ENCODE data around the gene RET. TPM values are rescaled to one million over a fixed set of nuclear protein-coding genes. Genes with fewer than 3 reads are reported as not detected.

RET gene
- total RNA-seq, 2 donors from 2014 or later = 1.2 to 3.5 TPM

- H3K4me1 Mint-ChIP-seq = no peaks in the 10 kb centered on the region
- no peaks in the 10 kb centered on the region for H3K9me3 Mint-ChIP-seq
- Histone ChIP-seq H3K36me3 (ENCODE audit: control insufficient read depth, insufficient read depth, low read length) (no peaks in the 10 kb centered on the region), H3K27me3 (ENCODE audit: control insufficient read depth, insufficient read depth, low read length, poor library complexity, severe bottlenecking) (no peaks in the 10 kb centered on the region), H3K27ac (ENCODE audit: low read depth, low read length) (no peak overlapping the region), H3K9me3 (ENCODE audit: control insufficient read depth, low read length) (no peaks in the 10 kb centered on the region), H3K4me3 (ENCODE audit: low read length) (no peak overlapping the region), H3K9ac (ENCODE audit: extremely low read depth, low read length, poor library complexity, severe bottlenecking) (no peak overlapping the region), H3K4me1 (ENCODE audit: control insufficient read depth, insufficient read depth, low read length) (no peaks in the 10 kb centered on the region)
- TF ChIP-seq CTCF (conservative IDR thresholded peaks at IDR 0.05) = no peak
- DNase-seq = no peak
- WGBS, 2 experiments (ENCODE audit: insufficient coverage in 1 of 2, insufficient read length in 1 of 2) = 82 to 90% methylated on average over 2 to 3 of the region's 3 CpGs
- H3K27ac Mint-ChIP-seq = no peak overlapping the region
- H3K4me3 Mint-ChIP-seq = no peak overlapping the region
- H3K27me3 Mint-ChIP-seq (ENCODE audit: insufficient read depth) = no peaks in the 10 kb centered on the region
- no peaks in the 10 kb centered on the region for H3K36me3 Mint-ChIP-seq (ENCODE audit: low read depth)
These were observed 44.1 kb downstream of the RET start for GRCh38 chr10:43120929-43121314.

GRCh38 chr10:43121444-43121843 is 44.6 kb downstream of the RET start:
- no peaks in the 10 kb centered on the region for H3K36me3 ChIP-seq (ENCODE audit: control insufficient read depth, insufficient read depth, low read length)
- no peak for DNase-seq
- no peaks in the 10 kb centered on the region for H3K9me3 ChIP-seq (ENCODE audit: control insufficient read depth, low read length)
- no peaks in the 10 kb centered on the region for H3K4me1 Mint-ChIP-seq
- no peaks in the 10 kb centered on the region for H3K27me3 Mint-ChIP-seq (ENCODE audit: insufficient read depth)
- H3K9ac ChIP-seq (ENCODE audit: extremely low read depth, low read length, poor library complexity, severe bottlenecking) = no peak overlapping the region
- no peaks in the 10 kb centered on the region for H3K9me3 Mint-ChIP-seq
- H3K27ac Mint-ChIP-seq = no peak overlapping the region
- WGBS, 2 experiments (ENCODE audit: insufficient coverage in 1 of 2, insufficient read length in 1 of 2) = 84 to 100% methylated on average over 1 of the region's 1 CpG
- TF ChIP-seq CTCF (conservative IDR thresholded peaks at IDR 0.05) = no peak
- H3K4me3 Mint-ChIP-seq = no peak overlapping the region
- H3K27me3 ChIP-seq (ENCODE audit: control insufficient read depth, insufficient read depth, low read length, poor library complexity, severe bottlenecking) = no peaks in the 10 kb centered on the region
- H3K4me3 ChIP-seq (ENCODE audit: low read length) = no peak overlapping the region
- H3K4me1 ChIP-seq (ENCODE audit: control insufficient read depth, insufficient read depth, low read length) = no peaks in the 10 kb centered on the region
- no peak overlapping the region for H3K27ac ChIP-seq (ENCODE audit: low read depth, low read length)
- H3K36me3 Mint-ChIP-seq (ENCODE audit: low read depth) = no peaks in the 10 kb centered on the region

- Mint-ChIP-seq H3K9me3 (no peaks in the 10 kb centered on the region), H3K27me3 (ENCODE audit: insufficient read depth) (no peaks in the 10 kb centered on the region), H3K4me3 (no peak overlapping the region), H3K27ac (no peak overlapping the region), H3K36me3 (ENCODE audit: low read depth) (no peaks in the 10 kb centered on the region), H3K4me1 (no peaks in the 10 kb centered on the region)
- Histone ChIP-seq H3K36me3 (ENCODE audit: control insufficient read depth, insufficient read depth, low read length) (no peaks in the 10 kb centered on the region), H3K4me1 (ENCODE audit: control insufficient read depth, insufficient read depth, low read length) (no peaks in the 10 kb centered on the region), H3K27me3 (ENCODE audit: control insufficient read depth, insufficient read depth, low read length, poor library complexity, severe bottlenecking) (no peaks in the 10 kb centered on the region), H3K9me3 (ENCODE audit: control insufficient read depth, low read length) (no peaks in the 10 kb centered on the region), H3K27ac (ENCODE audit: low read depth, low read length) (no peak overlapping the region), H3K4me3 (ENCODE audit: low read length) (no peak overlapping the region), H3K9ac (ENCODE audit: extremely low read depth, low read length, poor library complexity, severe bottlenecking) (no peak overlapping the region)
- no peak for TF ChIP-seq CTCF (conservative IDR thresholded peaks at IDR 0.05)
- no peak for DNase-seq
- WGBS, 2 experiments (ENCODE audit: insufficient coverage in 1 of 2, insufficient read length in 1 of 2) = 84 to 100% methylated on average over 1 to 4 of the region's 4 CpGs
These were observed 45.2 kb downstream of the RET start for GRCh38 chr10:43122096-43122495.
